GM23338 (cell line): ENCODE results near the gene CTBP2. TPM values are rescaled to one million over a fixed set of nuclear protein-coding genes. Genes with fewer than 3 reads are reported as not detected.

ENCODE experiments used
- ATAC-seq: fragments of 200-7000 bp; cut with Tn5 transposase; 3 replicates; pipeline ENCODE4 v1.9.1; 2020
- DNase-seq: peaks from one replicate; pipeline ENCODE4 v3.0.0-alpha.2; 2015; ENCODE audit warnings: low spot score
- H2AFZ ChIP-seq: fragments of 200-600 bp; sonication (generic); 2 replicates; pipeline ENCODE4 v1.8.0; 2016; ENCODE audit warnings: antibody characterized with exemption, mild to moderate bottlenecking, moderate library complexity
- H3F3A ChIP-seq: fragments of 200-600 bp; sonication (generic); replicated peaks from 2 replicates; pipeline ENCODE4 v1.8.0; 2017; ENCODE audit warnings: antibody characterized with exemption, mixed run types, low read depth
- H3K27ac ChIP-seq: fragments of 200-600 bp; sonication (generic); 2 replicates; pipeline ENCODE4 v1.6.1; 2016; ENCODE audit warnings: low read depth
- H3K27me3 ChIP-seq: fragments of 200-600 bp; sonication (generic); 2 replicates; pipeline ENCODE4 v1.8.0; 2016; ENCODE audit warnings: mild to moderate bottlenecking, mixed run types, moderate library complexity; ENCODE audit not compliant: insufficient read depth
- H3K36me3 ChIP-seq: fragments of 200-600 bp; sonication (generic); 2 replicates; pipeline ENCODE4 v1.8.0; 2016; ENCODE audit warnings: mild to moderate bottlenecking; ENCODE audit not compliant: insufficient read depth
- H3K4me1 ChIP-seq: fragments of 200-600 bp; sonication (generic); 2 replicates; pipeline ENCODE4 v1.8.0; 2016; ENCODE audit warnings: mild to moderate bottlenecking, moderate library complexity; ENCODE audit not compliant: insufficient read depth
- H3K4me2 ChIP-seq: fragments of 200-600 bp; sonication (generic); 2 replicates; pipeline ENCODE4 v1.7.1; 2017; ENCODE audit warnings: mixed run types
- H3K4me3 ChIP-seq: fragments of 200-600 bp; sonication (generic); 2 replicates; pipeline ENCODE4 v1.6.1; 2016; ENCODE audit warnings: mixed run types
- H3K79me2 ChIP-seq: fragments of 200-600 bp; sonication (generic); replicated peaks from 2 replicates; pipeline ENCODE4 v1.8.0; 2017; ENCODE audit warnings: mild to moderate bottlenecking; ENCODE audit not compliant: insufficient read depth
- H3K9me2 ChIP-seq: fragments of 200-600 bp; sonication (generic); 2 replicates; pipeline ENCODE4 v1.8.0; 2017; ENCODE audit not compliant: insufficient read depth
- H4K20me1 ChIP-seq: fragments of 200-600 bp; sonication (generic); replicated peaks from 2 replicates; pipeline ENCODE4 v1.8.0; 2017; ENCODE audit warnings: mild to moderate bottlenecking; ENCODE audit not compliant: insufficient read depth
- H3K27ac Mint-ChIP-seq: 2 replicates; pipeline ENCODE4 v1.8.0; 2020; ENCODE audit warnings: inconsistent platforms, mild to moderate bottlenecking, moderate library complexity, mixed read lengths
- H3K27me3 Mint-ChIP-seq: 3 replicates; pipeline ENCODE4 v1.8.0; 2022; ENCODE audit warnings: low read depth, mild to moderate bottlenecking, moderate library complexity, mixed read lengths, inconsistent platforms; ENCODE audit not compliant: insufficient read depth, poor library complexity
- H3K36me3 Mint-ChIP-seq: 3 replicates; pipeline ENCODE4 v1.8.0; 2021; ENCODE audit warnings: low read depth, mild to moderate bottlenecking, inconsistent platforms, moderate library complexity, mixed read lengths
- H3K4me1 Mint-ChIP-seq: 3 replicates; pipeline ENCODE4 v1.8.0; 2020; ENCODE audit warnings: mild to moderate bottlenecking, inconsistent platforms, mixed read lengths
- H3K4me3 Mint-ChIP-seq: 3 replicates; pipeline ENCODE4 v1.8.0; 2021; ENCODE audit warnings: moderate library complexity, mild to moderate bottlenecking, inconsistent platforms, mixed read lengths
- H3K9me3 Mint-ChIP-seq: 3 replicates; pipeline ENCODE4 v1.8.0; 2020; ENCODE audit warnings: moderate library complexity, mild to moderate bottlenecking, inconsistent platforms, mixed read lengths
- CREB1 ChIP-seq: fragments of 250-450 bp; sonication (Bioruptor Pico); IDR thresholded peaks from 2 replicates; pipeline ENCODE4 v1.5.0; 2020; ENCODE audit warnings: low read depth, mild to moderate bottlenecking, moderate library complexity
- CTCF ChIP-seq, 2 experiments: fragments of 200-600 bp in 1 of 2; sonication (generic) in 1 of 2; conservative IDR thresholded peaks; 2 replicates each; pipeline versions ENCODE4 v1.5.1 to v1.6.1; 2016 to 2017; ENCODE audit warnings: antibody characterized with exemption in 2 of 2, low read depth in 2 of 2, mild to moderate bottlenecking in 2 of 2, moderate library complexity in 1 of 2
- EZH2phosphoT487 ChIP-seq: fragments of 200-600 bp; sonication (generic); IDR thresholded peaks from one replicate; pipeline ENCODE4 v1.8.1; 2018; ENCODE audit warnings: antibody characterized with exemption; ENCODE audit not compliant: unreplicated experiment
- NANOG ChIP-seq: IDR thresholded peaks from 2 replicates; pipeline ENCODE4 v1.6.1; 2016; ENCODE audit warnings: antibody characterized with exemption, borderline replicate concordance
- POLR2AphosphoS5 ChIP-seq: IDR thresholded peaks from 2 replicates; pipeline ENCODE4 v1.6.1; 2016; ENCODE audit warnings: antibody characterized with exemption, low read depth
- STAT1 ChIP-seq: IDR thresholded peaks from one replicate; pipeline ENCODE4 v1.6.1; 2016; ENCODE audit warnings: antibody characterized with exemption; ENCODE audit not compliant: unreplicated experiment
- ZNF331 ChIP-seq: fragments of 250-450 bp; sonication (Bioruptor Pico); IDR thresholded peaks from 2 replicates; pipeline ENCODE4 v1.5.0; 2020; ENCODE audit warnings: low read depth, mild to moderate bottlenecking, moderate library complexity
- polyA plus RNA-seq: library from polyadenylated mRNA; unstranded; fragments of >200 nt; fragmentation: Nextera tagmentation; extraction: Ambion mirVana; gene quantifications from 2 replicates; pipeline ENCODE4 v1.2.1, GENCODE V29; 2016
- total RNA-seq: library from RNA; depleted of rRNA; stranded (reverse); fragments of >200 nt; shearing (Covaris generic); gene quantifications from 2 replicates; pipeline ENCODE4 v1.2.3, GENCODE V29; 2014
- TF ChIP-seq, protein P1 (sequence below): IDR thresholded peaks from one replicate; pipeline ENCODE4 v1.6.1; 2018; ENCODE audit warnings: antibody characterized with exemption; ENCODE audit not compliant: unreplicated experiment

CTBP2 gene
- total and polyA plus RNA-seq, 2 experiments from 2014 or later = 133 to 265 TPM

DNA sequence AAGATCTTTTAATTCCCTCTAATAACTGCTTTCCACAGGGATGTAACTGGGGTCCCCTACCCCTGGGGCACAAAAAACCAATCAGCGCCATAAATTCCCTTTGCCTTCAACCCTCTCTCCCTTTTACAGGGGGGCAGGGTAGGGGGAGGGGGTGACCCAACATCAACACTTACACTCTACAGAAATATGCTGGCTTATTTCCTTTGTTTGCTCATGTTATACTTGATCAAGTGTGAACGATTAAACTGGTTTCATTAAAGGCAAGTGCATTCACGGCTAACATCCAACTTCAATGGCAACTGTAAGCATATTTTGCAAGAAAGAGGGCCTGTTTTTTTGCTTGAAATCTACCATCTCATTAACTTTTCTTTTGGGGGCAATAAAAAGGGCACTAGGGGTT, 2.9 kb downstream of the CTBP2 start:
- Histone ChIP-seq H2AFZ (no peak overlapping the region), H3K79me2 (peaks cover 75% of the 10 kb centered on the region), H3K4me1 (peaks cover 40% of the 10 kb centered on the region), H3K4me3 (peak overlapping the region; percentile 90), H4K20me1 (no peaks in the 10 kb centered on the region; the same call in 1 of the 2 replicates), H3K4me2 (peak overlapping the region; percentile 78), H3K9me2 (no peaks in the 10 kb centered on the region), H3K27ac (peak overlapping the region; percentile 98), H3K27me3 (no peaks in the 10 kb centered on the region), H3K36me3 (no peaks in the 10 kb centered on the region), H3F3A (peaks cover 22% of the 10 kb centered on the region)
- peaks cover 18% of the 10 kb centered on the region for H3K27me3 Mint-ChIP-seq
- no peaks in the 10 kb centered on the region; the same call in 1 of the 3 replicates for H3K9me3 Mint-ChIP-seq
- TF ChIP-seq NANOG (no peak), STAT1 (no peak), POLR2AphosphoS5 (no peak), EZH2phosphoT487 (no peak), ZNF331 (CRISPR knock-in tag) (no peak)
- peak overlapping the region; percentile 95 for H3K27ac Mint-ChIP-seq
- ATAC-seq (no peak), DNase-seq (no peak)
- H3K4me1 Mint-ChIP-seq = peaks cover 47% of the 10 kb centered on the region
- peak overlapping the region; percentile 98 for H3K4me3 Mint-ChIP-seq
- H3K36me3 Mint-ChIP-seq = peaks cover 41% of the 10 kb centered on the region

DNA sequence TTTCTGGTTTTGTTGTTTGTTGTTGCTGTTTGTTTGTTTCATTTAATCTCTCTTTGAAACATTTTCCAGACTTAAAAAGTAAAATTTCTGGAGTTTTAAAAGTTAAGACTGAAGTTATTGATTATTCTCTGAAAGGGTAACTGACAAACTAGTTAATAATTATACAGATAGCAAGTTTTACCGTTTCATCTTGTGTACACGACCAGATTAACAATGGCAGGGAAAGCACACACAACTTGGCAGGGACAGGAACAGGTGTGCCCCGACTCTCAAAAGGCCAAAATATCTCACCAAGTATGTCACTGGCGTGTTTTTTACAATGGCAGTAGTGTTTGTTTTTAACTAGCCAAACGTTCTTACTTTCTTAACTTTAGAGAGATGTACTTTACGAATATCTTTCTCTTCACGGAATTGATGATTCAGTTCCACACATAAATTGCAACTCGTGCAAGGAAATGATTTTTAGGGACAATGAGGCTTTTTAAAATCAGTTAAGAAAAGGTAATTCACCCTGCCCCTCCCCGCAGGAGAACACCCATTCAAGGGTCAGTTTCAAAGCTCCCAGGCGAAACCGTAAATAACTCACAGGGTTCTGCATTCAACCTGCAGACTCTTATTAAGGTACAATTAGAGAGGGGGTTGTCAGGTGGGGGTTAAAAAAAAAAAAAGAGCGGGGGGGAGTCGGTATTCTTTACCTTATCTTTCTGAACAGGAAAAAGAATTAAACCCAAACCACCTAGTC, 3.5 kb downstream of the CTBP2 start:
- Histone ChIP-seq H3K9me2 (no peaks in the 10 kb centered on the region), H3K36me3 (no peaks in the 10 kb centered on the region), H3K27ac (peak overlapping the region; percentile 98), H3K27me3 (no peaks in the 10 kb centered on the region), H4K20me1 (no peaks in the 10 kb centered on the region; the same call in 1 of the 2 replicates), H2AFZ (no peak overlapping the region), H3K4me2 (peak overlapping the region; percentile 78), H3K4me1 (peaks cover 40% of the 10 kb centered on the region), H3K79me2 (peaks cover 81% of the 10 kb centered on the region), H3F3A (peaks cover 21% of the 10 kb centered on the region), H3K4me3 (peak overlapping the region; percentile 90)
- peaks cover 18% of the 10 kb centered on the region for H3K27me3 Mint-ChIP-seq
- H3K27ac Mint-ChIP-seq = peak overlapping the region; percentile 95
- H3K9me3 Mint-ChIP-seq = no peaks in the 10 kb centered on the region; the same call in 2 of the 3 replicates
- H3K4me1 Mint-ChIP-seq = peaks cover 51% of the 10 kb centered on the region
- peak overlapping the region; percentile 98 for H3K4me3 Mint-ChIP-seq
- ATAC-seq (no peak), DNase-seq (no peak)
- peaks cover 41% of the 10 kb centered on the region for H3K36me3 Mint-ChIP-seq
- TF ChIP-seq EZH2phosphoT487 (no peak), STAT1 (no peak), CTCF (conservative IDR thresholded peaks at IDR 0.05; ENCODE audit: low read depth in 2 of 2) (no peak), ZNF331 (CRISPR knock-in tag) (no peak), POLR2AphosphoS5 (no peak), CREB1 (no peak)
- TF ChIP-seq, protein P1, sequence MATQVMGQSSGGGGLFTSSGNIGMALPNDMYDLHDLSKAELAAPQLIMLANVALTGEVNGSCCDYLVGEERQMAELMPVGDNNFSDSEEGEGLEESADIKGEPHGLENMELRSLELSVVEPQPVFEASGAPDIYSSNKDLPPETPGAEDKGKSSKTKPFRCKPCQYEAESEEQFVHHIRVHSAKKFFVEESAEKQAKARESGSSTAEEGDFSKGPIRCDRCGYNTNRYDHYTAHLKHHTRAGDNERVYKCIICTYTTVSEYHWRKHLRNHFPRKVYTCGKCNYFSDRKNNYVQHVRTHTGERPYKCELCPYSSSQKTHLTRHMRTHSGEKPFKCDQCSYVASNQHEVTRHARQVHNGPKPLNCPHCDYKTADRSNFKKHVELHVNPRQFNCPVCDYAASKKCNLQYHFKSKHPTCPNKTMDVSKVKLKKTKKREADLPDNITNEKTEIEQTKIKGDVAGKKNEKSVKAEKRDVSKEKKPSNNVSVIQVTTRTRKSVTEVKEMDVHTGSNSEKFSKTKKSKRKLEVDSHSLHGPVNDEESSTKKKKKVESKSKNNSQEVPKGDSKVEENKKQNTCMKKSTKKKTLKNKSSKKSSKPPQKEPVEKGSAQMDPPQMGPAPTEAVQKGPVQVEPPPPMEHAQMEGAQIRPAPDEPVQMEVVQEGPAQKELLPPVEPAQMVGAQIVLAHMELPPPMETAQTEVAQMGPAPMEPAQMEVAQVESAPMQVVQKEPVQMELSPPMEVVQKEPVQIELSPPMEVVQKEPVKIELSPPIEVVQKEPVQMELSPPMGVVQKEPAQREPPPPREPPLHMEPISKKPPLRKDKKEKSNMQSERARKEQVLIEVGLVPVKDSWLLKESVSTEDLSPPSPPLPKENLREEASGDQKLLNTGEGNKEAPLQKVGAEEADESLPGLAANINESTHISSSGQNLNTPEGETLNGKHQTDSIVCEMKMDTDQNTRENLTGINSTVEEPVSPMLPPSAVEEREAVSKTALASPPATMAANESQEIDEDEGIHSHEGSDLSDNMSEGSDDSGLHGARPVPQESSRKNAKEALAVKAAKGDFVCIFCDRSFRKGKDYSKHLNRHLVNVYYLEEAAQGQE = no peak
